PC-3 (cell line): ENCODE data around the gene CABCOCO1. TPM values are rescaled to one million over a fixed set of nuclear protein-coding genes. Genes with fewer than 3 reads are reported as not detected.

Experiments
- ATAC-seq: fragments of 200-7000 bp; cut with Tn5 transposase; 2 replicates; pipeline ENCODE4 v1.9.1; 2020; ENCODE audit warnings: mild to moderate bottlenecking, moderate library complexity
- BruUV-seq: library from RNA; stranded (reverse); fragments of 400-500 nt; replicated peaks from 2 replicates; lab custom pipeline; 2021; lab: Mats Ljungman, UMichigan
- CTCF ChIA-PET: fragments of 300-600 bp; sonication (Branson Sonifier 250); formaldehyde crosslinking; loops from one replicate; lab custom pipeline; 2022; ENCODE audit warnings: antibody characterized with exemption; lab: Charles Lee
- POLR2A ChIA-PET: fragments of 300-600 bp; sonication (Branson Sonifier 250); formaldehyde crosslinking; loops from one replicate; lab custom pipeline; 2022; ENCODE audit warnings: antibody characterized with exemption; ENCODE audit not compliant: unreplicated experiment; lab: Charles Lee
- DNase-seq: peaks from one replicate; pipeline ENCODE4 v3.0.0-alpha.2; 2015
- H2AFZ ChIP-seq: fragments of 300-600 bp; sonication (generic); 2 replicates; pipeline ENCODE4 v1.6.0; 2016; ENCODE audit warnings: antibody characterized with exemption, low read length
- H3F3A ChIP-seq: fragments of 300-600 bp; sonication (generic); one replicate; pipeline ENCODE4 v1.6.0; 2017; ENCODE audit warnings: antibody characterized with exemption, low read length, control low read depth, mild to moderate bottlenecking; ENCODE audit not compliant: unreplicated experiment
- H3K27ac ChIP-seq: fragments of 300-600 bp; sonication (generic); 2 replicates; pipeline ENCODE4 v1.5.1; 2016; ENCODE audit warnings: mild to moderate bottlenecking, low read length
- H3K27me3 ChIP-seq: fragments of 300-600 bp; sonication (generic); 2 replicates; pipeline ENCODE4 v1.6.1; 2016; ENCODE audit warnings: low read length, mixed read lengths
- H3K36me3 ChIP-seq: fragments of 300-600 bp; sonication (generic); 2 replicates; pipeline ENCODE4 v1.6.1; 2016; ENCODE audit warnings: low read depth, mixed run types, low read length, mixed read lengths
- H3K4me1 ChIP-seq: fragments of 300-600 bp; sonication (generic); 2 replicates; pipeline ENCODE4 v1.5.1; 2016; ENCODE audit warnings: low read length; ENCODE audit not compliant: insufficient read depth
- H3K4me2 ChIP-seq: fragments of 300-600 bp; sonication (generic); 2 replicates; pipeline ENCODE4 v1.6.0; 2016; ENCODE audit warnings: low read length
- H3K4me3 ChIP-seq: fragments of 300-600 bp; sonication (generic); 2 replicates; pipeline ENCODE4 v1.5.1; 2016; ENCODE audit warnings: mild to moderate bottlenecking, low read length, mixed read lengths
- H3K79me2 ChIP-seq: fragments of 300-600 bp; sonication (generic); 2 replicates; pipeline ENCODE4 v1.6.1; 2017; ENCODE audit warnings: low read length, mixed read lengths
- H3K9ac ChIP-seq: fragments of 300-600 bp; sonication (generic); 2 replicates; pipeline ENCODE4 v1.6.0; 2016; ENCODE audit warnings: mild to moderate bottlenecking, low read length
- H3K9me2 ChIP-seq: fragments of 300-600 bp; sonication (generic); replicated peaks from 2 replicates; pipeline ENCODE4 v1.6.1; 2016; ENCODE audit warnings: mixed run types, low read length, mixed read lengths
- H3K9me3 ChIP-seq: fragments of 300-600 bp; sonication (generic); 2 replicates; pipeline ENCODE4 v1.6.1; 2016; ENCODE audit warnings: low read length, mixed read lengths
- H4K20me1 ChIP-seq: fragments of 300-600 bp; sonication (generic); 2 replicates; pipeline ENCODE4 v1.6.1; 2016; ENCODE audit warnings: low read length, mixed read lengths
- EZH2 ChIP-seq: fragments of 300-600 bp; sonication (generic); IDR thresholded peaks from one replicate; pipeline ENCODE4 v1.6.1; 2017; ENCODE audit warnings: antibody characterized with exemption, mild to moderate bottlenecking, low read length; ENCODE audit not compliant: unreplicated experiment
- EZH2phosphoT487 ChIP-seq: fragments of 300-600 bp; sonication (generic); IDR thresholded peaks from 2 replicates; pipeline ENCODE4 v1.6.1; 2018; ENCODE audit warnings: mild to moderate bottlenecking, antibody characterized with exemption, low read length, borderline replicate concordance
- intact Hi-C: fragments of 100-400 bp; cut with micrococcal nuclease; formaldehyde crosslinking; loops from 2 replicates; pipeline ENCODE4 v1.9.0; 2023
- total RNA-seq: library from RNA; depleted of rRNA; stranded (reverse); fragments of >200 nt; gene quantifications from 2 replicates; pipeline ENCODE4 v1.2.3, GENCODE V29; 2014
- TF ChIP-seq, protein P1 (sequence below): fragments of 300-600 bp; sonication (generic); conservative IDR thresholded peaks from 2 replicates; pipeline ENCODE4 v1.5.1; 2017; ENCODE audit warnings: antibody characterized with exemption, low read depth, mild to moderate bottlenecking, low read length

CABCOCO1 gene
- total RNA-seq, 1 experiment from 2014 or later, result not detected

DNA sequence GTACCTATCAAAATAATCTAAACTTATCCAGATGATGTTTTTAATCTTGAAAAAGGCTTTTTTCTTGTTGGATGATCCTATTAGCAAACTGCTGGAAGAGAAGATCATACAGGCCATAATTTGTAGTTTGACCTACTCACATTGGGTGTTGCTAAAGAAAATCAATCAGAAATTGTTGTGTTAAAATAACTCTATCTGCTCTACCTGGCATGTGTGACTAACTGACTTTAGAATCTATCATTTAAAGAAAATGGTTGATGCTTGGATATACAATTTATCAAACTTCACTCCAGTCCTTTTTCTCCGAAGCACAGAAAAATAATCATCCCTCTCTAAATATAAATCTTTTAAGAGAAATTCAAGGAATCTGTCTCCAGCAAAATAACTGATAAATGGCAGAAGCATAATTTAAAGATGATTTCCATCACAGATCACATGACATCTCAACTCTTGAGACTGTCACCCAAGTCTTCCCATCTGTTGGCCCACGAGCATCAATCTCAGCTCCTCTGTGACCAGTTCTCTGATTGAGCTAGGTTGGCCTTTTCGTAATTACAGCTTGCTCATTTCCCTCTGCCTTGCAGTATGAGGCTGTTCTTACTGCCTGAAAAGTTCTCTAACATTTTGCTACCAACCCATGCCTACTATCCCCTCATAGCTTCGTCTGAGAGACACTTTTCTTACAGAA is 36.4 kb downstream of the CABCOCO1 start:
- Histone ChIP-seq H3K27ac (no peak overlapping the region), H3K4me2 (no peak overlapping the region), H3K4me3 (no peak overlapping the region), H3F3A (no peaks in the 10 kb centered on the region), H3K4me1 (no peaks in the 10 kb centered on the region), H3K9ac (no peak overlapping the region), H3K9me3 (no peaks in the 10 kb centered on the region), H3K36me3 (no peaks in the 10 kb centered on the region), H3K9me2 (0 out of 2 replicates have a peak, but pooled peaks cover 5% of the 10 kb centered on the region), H4K20me1 (no peaks in the 10 kb centered on the region), H3K27me3 (no peaks in the 10 kb centered on the region), H3K79me2 (no peaks in the 10 kb centered on the region), H2AFZ (no peak overlapping the region)
- ATAC-seq (no peak), DNase-seq (no peak)
- ChIA-PET CTCF (no interaction called here), POLR2A (no interaction called here)
- TF ChIP-seq, protein P1, sequence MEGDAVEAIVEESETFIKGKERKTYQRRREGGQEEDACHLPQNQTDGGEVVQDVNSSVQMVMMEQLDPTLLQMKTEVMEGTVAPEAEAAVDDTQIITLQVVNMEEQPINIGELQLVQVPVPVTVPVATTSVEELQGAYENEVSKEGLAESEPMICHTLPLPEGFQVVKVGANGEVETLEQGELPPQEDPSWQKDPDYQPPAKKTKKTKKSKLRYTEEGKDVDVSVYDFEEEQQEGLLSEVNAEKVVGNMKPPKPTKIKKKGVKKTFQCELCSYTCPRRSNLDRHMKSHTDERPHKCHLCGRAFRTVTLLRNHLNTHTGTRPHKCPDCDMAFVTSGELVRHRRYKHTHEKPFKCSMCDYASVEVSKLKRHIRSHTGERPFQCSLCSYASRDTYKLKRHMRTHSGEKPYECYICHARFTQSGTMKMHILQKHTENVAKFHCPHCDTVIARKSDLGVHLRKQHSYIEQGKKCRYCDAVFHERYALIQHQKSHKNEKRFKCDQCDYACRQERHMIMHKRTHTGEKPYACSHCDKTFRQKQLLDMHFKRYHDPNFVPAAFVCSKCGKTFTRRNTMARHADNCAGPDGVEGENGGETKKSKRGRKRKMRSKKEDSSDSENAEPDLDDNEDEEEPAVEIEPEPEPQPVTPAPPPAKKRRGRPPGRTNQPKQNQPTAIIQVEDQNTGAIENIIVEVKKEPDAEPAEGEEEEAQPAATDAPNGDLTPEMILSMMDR, result no peak
- TF ChIP-seq EZH2phosphoT487 (no peak), EZH2 (no peak)
- no TSS peak for BruUV-seq
- intact Hi-C loops, result no loop called here

DNA sequence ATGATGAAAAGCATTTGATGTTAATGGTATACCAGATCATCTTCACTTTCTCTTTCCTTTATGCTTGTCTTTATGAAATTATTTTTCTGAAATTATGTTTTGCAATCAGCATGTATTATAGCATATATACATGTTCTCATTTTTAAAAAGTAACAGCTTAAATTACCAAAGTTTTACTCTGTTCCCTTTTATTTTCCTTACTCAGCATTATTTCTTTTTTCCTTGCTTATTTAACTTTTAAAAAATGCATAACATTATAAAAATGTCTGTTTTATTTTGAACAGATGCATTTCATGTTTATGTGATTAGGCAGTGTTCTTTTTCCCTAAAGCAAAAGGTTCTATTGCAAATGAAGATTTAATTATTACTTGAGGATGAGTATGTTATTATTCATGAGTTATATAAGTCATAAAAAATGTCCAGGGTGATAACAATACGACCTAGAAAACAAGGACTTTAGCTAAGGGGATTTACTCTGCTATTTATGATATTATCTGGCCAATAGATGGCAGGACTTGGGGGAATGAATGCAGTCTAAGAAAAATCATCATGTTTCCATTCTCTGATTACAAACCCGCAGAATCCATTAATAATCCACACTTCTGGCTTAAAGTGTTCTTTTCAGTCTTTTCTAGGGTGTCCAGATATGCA is 38.5 kb downstream of the CABCOCO1 start:
- DNase-seq (peak; percentile 41), ATAC-seq (peak; percentile 61)
- Histone ChIP-seq H2AFZ (no peak overlapping the region), H3K36me3 (no peaks in the 10 kb centered on the region), H3K4me1 (no peaks in the 10 kb centered on the region), H3K27me3 (no peaks in the 10 kb centered on the region), H3K9me3 (no peaks in the 10 kb centered on the region), H3K4me3 (no peak overlapping the region), H3K9me2 (no peaks in the 10 kb centered on the region), H3F3A (no peaks in the 10 kb centered on the region), H4K20me1 (no peaks in the 10 kb centered on the region), H3K9ac (no peak overlapping the region), H3K79me2 (no peaks in the 10 kb centered on the region), H3K27ac (no peak overlapping the region), H3K4me2 (no peak overlapping the region)
- ChIA-PET CTCF (no interaction called here), POLR2A (no interaction called here)
- no TSS peak for BruUV-seq
- intact Hi-C loops, result no loop called here
- TF ChIP-seq EZH2phosphoT487 (no peak), EZH2 (no peak)
- TF ChIP-seq, protein P1, result peak; percentile 59

DNA sequence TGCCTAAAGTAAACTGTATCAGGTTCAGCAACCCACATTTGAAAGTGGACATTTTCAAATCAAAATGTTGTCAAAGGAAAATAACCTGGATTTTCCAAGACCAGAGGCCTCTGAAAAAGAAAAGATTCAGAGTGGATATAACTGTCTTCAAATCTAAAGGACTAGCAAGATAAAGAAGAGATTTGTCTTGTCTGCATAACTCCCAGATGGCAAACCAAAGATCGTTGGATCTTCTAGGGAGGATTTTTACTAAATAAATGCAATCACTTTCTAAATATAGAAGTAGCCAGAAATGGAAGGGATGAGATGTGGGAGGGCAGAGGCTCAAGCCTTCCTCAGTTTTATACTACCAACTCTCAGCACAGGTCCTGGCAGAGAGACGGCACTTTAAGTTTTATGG is 39.0 kb downstream of the CABCOCO1 start:
- Histone ChIP-seq H4K20me1 (no peaks in the 10 kb centered on the region), H2AFZ (no peak overlapping the region), H3K9me3 (no peaks in the 10 kb centered on the region), H3K27ac (no peak overlapping the region), H3K9me2 (no peaks in the 10 kb centered on the region), H3K79me2 (no peaks in the 10 kb centered on the region), H3K4me2 (no peak overlapping the region), H3K4me1 (no peaks in the 10 kb centered on the region), H3F3A (no peaks in the 10 kb centered on the region), H3K27me3 (no peaks in the 10 kb centered on the region), H3K9ac (no peak overlapping the region), H3K4me3 (no peak overlapping the region), H3K36me3 (no peaks in the 10 kb centered on the region)
- DNase-seq (no peak), ATAC-seq (no peak)
- TF ChIP-seq, protein P1, result 0 out of 2 replicates have a peak, but pooled peaks have one; percentile 5
- TF ChIP-seq EZH2phosphoT487, result no peak
- POLR2A ChIA-PET, result no interaction called here
- CTCF ChIA-PET, result no interaction called here
- BruUV-seq, result no TSS peak
- intact Hi-C loops, result loop anchor here (2.0 kb wide), 1 partner anchor 15 kb away; no protein-coding TSS in a partner anchor
